WTC11 (cell line): Measurements from ENCODE around the gene SLC8A3.

Source experiments
- ATF2 ChIP-seq: sonication (generic); formaldehyde crosslinking; IDR thresholded peaks from 2 replicates; pipeline ENCODE4 v1.8.1; 2022; ENCODE audit warnings: low read depth, missing genetic modification reagents, borderline replicate concordance
- ATF3 ChIP-seq: sonication (generic); formaldehyde crosslinking; conservative IDR thresholded peaks from 2 replicates; pipeline ENCODE4 v1.8.1; 2022; ENCODE audit warnings: mild to moderate bottlenecking, missing genetic modification reagents
- CBFB ChIP-seq: sonication (generic); formaldehyde crosslinking; IDR thresholded peaks from 2 replicates; pipeline ENCODE4 v1.8.1; 2022; ENCODE audit warnings: mild to moderate bottlenecking, low read depth, missing genetic modification reagents
- CTCF ChIP-seq: fragments of 200-600 bp; IDR thresholded peaks from 2 replicates; pipeline ENCODE4 v1.8.0; 2022; ENCODE audit warnings: antibody characterized with exemption
- E2F4 ChIP-seq: sonication (generic); formaldehyde crosslinking; IDR thresholded peaks from 2 replicates; pipeline ENCODE4 v1.8.1; 2022; ENCODE audit warnings: low read depth, mild to moderate bottlenecking, moderate library complexity, missing genetic modification reagents, borderline replicate concordance
- EMX1 ChIP-seq: fragments of 250-450 bp; sonication (Bioruptor Pico); IDR thresholded peaks from 2 replicates; pipeline ENCODE4 v1.8.0; 2021; ENCODE audit warnings: mild to moderate bottlenecking
- NFYB ChIP-seq: sonication (generic); formaldehyde crosslinking; conservative IDR thresholded peaks from 2 replicates; pipeline ENCODE4 v1.8.0; 2022; ENCODE audit warnings: low read depth, missing genetic modification reagents
- OVOL2 ChIP-seq: fragments of 250-450 bp; sonication (Bioruptor Pico); IDR thresholded peaks from 2 replicates; pipeline ENCODE4 v1.9.0; 2021; ENCODE audit warnings: mild to moderate bottlenecking, borderline replicate concordance
- ZNF263 ChIP-seq: sonication (generic); formaldehyde crosslinking; IDR thresholded peaks from 2 replicates; pipeline ENCODE4 v1.8.1; 2022; ENCODE audit warnings: low read depth, mild to moderate bottlenecking, moderate library complexity, missing genetic modification reagents
- ZNF281 ChIP-seq: sonication (generic); formaldehyde crosslinking; IDR thresholded peaks from 2 replicates; pipeline ENCODE4 v1.8.0; 2023; ENCODE audit warnings: mild to moderate bottlenecking, missing genetic modification reagents

GRCh38 chr14:69997849-69998248 lies 190.9 kb downstream of the SLC8A3 start:
- TF ChIP-seq ZNF281 (no peak), ATF3 (CRISPR knock-in tag) (no peak), CTCF (no peak), CBFB (CRISPR knock-in tag) (no peak), NFYB (no peak), E2F4 (CRISPR knock-in tag) (no peak), OVOL2 (no peak), ATF2 (CRISPR knock-in tag) (no peak), ZNF263 (CRISPR knock-in tag) (no peak), EMX1 (CRISPR knock-in tag) (no peak)
